ENCODE results near the gene PRRC1. TPM values are rescaled to one million over a fixed set of nuclear protein-coding genes. Genes with fewer than 3 reads are reported as not detected.

Gene PRRC1
- polyA plus RNA-seq, 3 donors = 10.8 to 20.6 (median 17.9) TPM

- no peaks in the 10 kb centered on the region for H3K27me3 ChIP-seq (ENCODE audit: control insufficient read depth in 2 of 2, insufficient read depth in 2 of 2, low read length in 2 of 2)
- H3K36me3 ChIP-seq (replicated peaks in 1 of 2; ENCODE audit: control insufficient read depth in 1 of 2, insufficient read depth in 2 of 2, low read length in 2 of 2) = no peaks in the 10 kb centered on the region
- no peak overlapping the region for H2AFZ ChIP-seq (ENCODE audit: insufficient read depth, low read depth, low read length, poor library complexity, severe bottlenecking)
- Mint-ChIP-seq H3K27me3 (ENCODE audit: low read depth in 3 of 3) (peaks cover 0 to 2% (median 2%) of the 10 kb centered on the region in 3 donors), H3K9me3 (peaks cover 0 to under 1% (median 0%) of the 10 kb centered on the region in 7 donors), H3K36me3 (no peaks in the 10 kb centered on the region), H3K4me1 (peaks cover 5% of the 10 kb centered on the region), H3K4me3 (no peak overlapping the region), H3K27ac (no peak overlapping the region)
- intact Hi-C loops (cut with micrococcal nuclease) = no loop called here
- no peaks in the 10 kb centered on the region for H3K9me3 ChIP-seq (replicated peaks in 1 of 2; ENCODE audit: control insufficient read depth in 1 of 2, insufficient read depth in 1 of 2, low read length in 2 of 2)
- DNase-seq = no peak
- no peaks in the 10 kb centered on the region for H4K20me1 ChIP-seq (ENCODE audit: insufficient read depth, low read length)
- TF ChIP-seq, protein P1, sequence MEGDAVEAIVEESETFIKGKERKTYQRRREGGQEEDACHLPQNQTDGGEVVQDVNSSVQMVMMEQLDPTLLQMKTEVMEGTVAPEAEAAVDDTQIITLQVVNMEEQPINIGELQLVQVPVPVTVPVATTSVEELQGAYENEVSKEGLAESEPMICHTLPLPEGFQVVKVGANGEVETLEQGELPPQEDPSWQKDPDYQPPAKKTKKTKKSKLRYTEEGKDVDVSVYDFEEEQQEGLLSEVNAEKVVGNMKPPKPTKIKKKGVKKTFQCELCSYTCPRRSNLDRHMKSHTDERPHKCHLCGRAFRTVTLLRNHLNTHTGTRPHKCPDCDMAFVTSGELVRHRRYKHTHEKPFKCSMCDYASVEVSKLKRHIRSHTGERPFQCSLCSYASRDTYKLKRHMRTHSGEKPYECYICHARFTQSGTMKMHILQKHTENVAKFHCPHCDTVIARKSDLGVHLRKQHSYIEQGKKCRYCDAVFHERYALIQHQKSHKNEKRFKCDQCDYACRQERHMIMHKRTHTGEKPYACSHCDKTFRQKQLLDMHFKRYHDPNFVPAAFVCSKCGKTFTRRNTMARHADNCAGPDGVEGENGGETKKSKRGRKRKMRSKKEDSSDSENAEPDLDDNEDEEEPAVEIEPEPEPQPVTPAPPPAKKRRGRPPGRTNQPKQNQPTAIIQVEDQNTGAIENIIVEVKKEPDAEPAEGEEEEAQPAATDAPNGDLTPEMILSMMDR (IDR thresholded peaks at IDR 0.05) = no peak
- no peak overlapping the region for H3K4me3 ChIP-seq (replicated peaks in 1 of 3; ENCODE audit: low read depth in 2 of 3, low read length in 3 of 3)
- H3K9ac ChIP-seq (ENCODE audit: insufficient read depth, low read length, poor library complexity, severe bottlenecking) = no peak overlapping the region
- H3K79me2 ChIP-seq (ENCODE audit: insufficient read depth, low read length) = no peaks in the 10 kb centered on the region
- no peak overlapping the region for H3K4me2 ChIP-seq (replicated peaks; ENCODE audit: extremely low read depth, low read length, poor library complexity, severe bottlenecking)
- no peaks in the 10 kb centered on the region for H3K4me1 ChIP-seq (ENCODE audit: control insufficient read depth in 1 of 2, insufficient read depth in 2 of 2, low read length in 2 of 2)
- H3K27ac ChIP-seq (ENCODE audit: low read depth in 1 of 2, low read length in 2 of 2) = no peak overlapping the region
- no CpG with 5 or more reads among the region's 1 CpG for WGBS (ENCODE audit: insufficient coverage)
Measured at GRCh38 chr5:127588368-127588767, 70.9 kb downstream of the PRRC1 start.

DNA sequence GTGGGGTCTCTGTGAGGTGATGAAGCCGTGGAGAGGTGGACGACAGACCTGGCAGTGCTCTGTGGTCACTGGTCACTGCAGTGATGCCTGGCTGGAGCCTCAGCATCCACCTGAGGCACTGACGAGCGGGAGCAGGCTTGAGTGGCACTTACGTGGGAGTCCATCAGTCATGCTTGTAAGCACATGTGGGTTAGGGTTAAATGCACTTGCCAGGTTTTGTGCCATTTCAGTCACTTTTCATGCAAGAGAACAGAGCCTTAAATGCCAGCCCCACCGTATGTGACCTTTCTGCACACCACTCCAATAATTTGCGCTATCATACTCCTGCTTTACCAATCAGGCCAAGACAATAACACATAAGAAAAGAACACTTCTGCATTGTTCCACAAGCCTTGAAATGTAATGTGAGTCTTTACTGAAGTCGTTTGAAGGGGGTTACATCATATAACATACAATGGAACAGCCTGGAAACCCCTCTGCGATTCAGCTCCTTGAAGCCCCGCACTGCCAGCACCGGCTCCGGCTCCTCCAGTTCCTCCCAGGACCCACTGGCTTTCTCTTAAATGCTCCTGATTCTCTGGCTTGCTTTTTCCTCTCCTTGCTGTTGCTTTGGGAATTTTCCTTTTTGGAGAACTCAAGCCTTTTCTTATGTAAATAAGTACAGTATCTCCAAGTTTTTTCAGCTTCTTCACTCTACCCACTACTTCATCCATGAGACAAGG is 72.0 kb downstream of the PRRC1 start:
- no peaks in the 10 kb centered on the region for H3K9me3 Mint-ChIP-seq
- H3K79me2 ChIP-seq (ENCODE audit: insufficient read depth, low read length) = no peaks in the 10 kb centered on the region
- H3K36me3 Mint-ChIP-seq = no peaks in the 10 kb centered on the region
- H3K27ac ChIP-seq (ENCODE audit: low read depth in 1 of 2, low read length in 2 of 2) = no peak overlapping the region
- H3K27ac Mint-ChIP-seq = no peak overlapping the region
- H3K4me2 ChIP-seq (replicated peaks; ENCODE audit: extremely low read depth, low read length, poor library complexity, severe bottlenecking) = no peak overlapping the region
- no peak overlapping the region for H3K4me3 ChIP-seq (replicated peaks in 1 of 3; ENCODE audit: low read depth in 2 of 3, low read length in 3 of 3)
- no peak overlapping the region for H3K4me3 Mint-ChIP-seq
- no peaks in the 10 kb centered on the region for H4K20me1 ChIP-seq (ENCODE audit: insufficient read depth, low read length)
- H3K9ac ChIP-seq (ENCODE audit: insufficient read depth, low read length, poor library complexity, severe bottlenecking) = no peak overlapping the region
- no peak overlapping the region for H2AFZ ChIP-seq (ENCODE audit: insufficient read depth, low read depth, low read length, poor library complexity, severe bottlenecking)
- no peaks in the 10 kb centered on the region for H3K27me3 ChIP-seq (ENCODE audit: control insufficient read depth in 2 of 2, insufficient read depth in 2 of 2, low read length in 2 of 2)
- no peak for DNase-seq
- WGBS (ENCODE audit: insufficient coverage) = 89% methylated on average over 5 of the region's 12 CpGs
- TF ChIP-seq, protein P1 (IDR thresholded peaks at IDR 0.05) = no peak
- H3K9me3 ChIP-seq (replicated peaks in 1 of 2; ENCODE audit: control insufficient read depth in 1 of 2, insufficient read depth in 1 of 2, low read length in 2 of 2) = no peaks in the 10 kb centered on the region
- intact Hi-C loops (cut with micrococcal nuclease) = no loop called here
- peaks cover 5% of the 10 kb centered on the region for H3K4me1 Mint-ChIP-seq
- H3K27me3 Mint-ChIP-seq (ENCODE audit: low read depth in 3 of 3) = peaks cover 0 to 2% (median 0%) of the 10 kb centered on the region in 3 donors
- H3K36me3 ChIP-seq (replicated peaks in 1 of 2; ENCODE audit: control insufficient read depth in 1 of 2, insufficient read depth in 2 of 2, low read length in 2 of 2) = no peaks in the 10 kb centered on the region
- H3K4me1 ChIP-seq (ENCODE audit: control insufficient read depth in 1 of 2, insufficient read depth in 2 of 2, low read length in 2 of 2) = no peaks in the 10 kb centered on the region

Measured in CD14-positive monocyte (primary cell).